ENCODE data around the gene ARHGEF18.

ARHGEF18 gene

GRCh38 chr19:7386769-7387168, 38.0 kb downstream of the ARHGEF18 start:
- no peak for DNase-seq

- no peak for DNase-seq
Measured at GRCh38 chr19:7391218-7391670, 42.5 kb downstream of the ARHGEF18 start.

DNA sequence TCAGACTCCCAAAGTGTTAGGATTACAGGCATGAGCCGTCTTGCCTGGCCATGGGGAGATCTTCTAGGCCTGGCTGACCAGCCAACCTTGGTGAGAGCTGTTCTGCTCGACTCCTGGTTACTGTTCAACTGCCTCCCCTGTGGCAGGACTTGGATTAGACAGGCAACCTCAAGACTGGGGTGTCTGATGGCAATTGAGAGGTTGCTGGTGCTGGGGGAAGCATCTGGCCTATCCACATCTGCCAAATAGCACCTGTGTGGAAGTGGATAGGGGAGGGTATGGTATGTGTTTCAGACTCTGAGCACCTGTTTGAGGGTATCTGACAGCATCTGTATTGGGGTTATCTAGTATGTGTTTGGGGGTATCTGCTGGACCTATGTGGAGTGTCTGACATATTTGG, 44.7 kb downstream of the ARHGEF18 start:
- no peak for DNase-seq

GRCh38 chr19:7393939-7394730, 45.4 kb downstream of the ARHGEF18 start:
- no peak for DNase-seq

DNA sequence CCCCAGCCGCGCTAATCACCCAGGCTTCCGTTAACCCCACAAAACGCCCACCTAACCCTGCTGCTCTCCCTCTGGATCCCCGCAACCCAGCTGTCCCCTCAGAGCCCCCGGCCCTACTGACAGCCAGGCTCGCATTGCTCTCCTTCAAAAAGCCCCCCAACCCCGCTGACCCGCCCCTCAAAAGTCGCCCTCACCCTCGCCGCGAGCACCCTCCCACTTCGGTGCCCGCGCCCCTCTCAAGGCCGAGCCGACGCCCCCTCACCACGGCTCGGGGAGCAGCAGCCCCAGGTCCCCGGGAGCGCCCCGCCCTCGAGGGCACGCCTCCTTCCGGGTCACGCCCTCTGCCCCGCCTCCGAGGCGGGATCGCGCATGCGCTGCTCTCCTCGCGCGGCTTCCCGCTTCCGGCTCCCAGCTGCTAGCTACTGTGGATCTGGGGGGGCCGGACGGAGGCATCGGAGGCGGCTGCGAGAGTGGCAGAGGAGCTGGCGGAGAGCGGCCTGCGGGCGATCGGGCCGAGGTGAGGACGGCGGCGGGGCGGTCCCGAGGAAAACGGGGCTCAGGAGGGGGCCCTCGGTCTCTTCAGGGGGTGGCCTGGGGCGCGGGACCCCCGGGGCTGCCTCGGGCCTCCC, 46.1 kb downstream of the ARHGEF18 start:
- DNase-seq = peak; percentile 95

GRCh38 chr19:7395360-7396066, 46.8 kb downstream of the ARHGEF18 start:
- no peak for DNase-seq

- no peak for DNase-seq
Measured at GRCh38 chr19:7397687-7398086, 49.0 kb downstream of the ARHGEF18 start.

Data from activated CD4-positive, alpha-beta T cell treated with anti-CD3 and anti-CD28 coated beads, Interleukin-2, Interleukin-6, amounts not matched to agents 100 ng/mL and 50 ng/mL, durations not matched to agents 16 hours and 8 hours (primary cell).